Lung (tissue), 12 donors: ENCODE results near the gene FAM98A. TPM values are rescaled to one million over a fixed set of nuclear protein-coding genes. Genes with fewer than 3 reads are reported as not detected.

Experiments used
- ATAC-seq: fragments of 200-7000 bp; cut with Tn5 transposase; one replicate; pipeline ENCODE4 v1.9.1; 2020; ENCODE audit warnings: moderate number of reproducible peaks; ENCODE audit not compliant: insufficient read depth, low FRiP score
- DNase-seq, 3 donors: peaks; one replicate each; pipeline ENCODE4 v3.0.0-alpha.2; 2013 to 2017
- H3K27ac ChIP-seq, 2 donors: one replicate each; pipeline ENCODE4 v1.5.1; 2013; ENCODE audit warnings: mild to moderate bottlenecking in 2 of 2, moderate library complexity in 2 of 2, control low read depth in 1 of 2, inconsistent platforms in 1 of 2, low read depth in 1 of 2, low read length in 1 of 2
- H3K27me3 ChIP-seq, 3 donors: one replicate each; pipeline ENCODE4 v1.5.1; 2013; ENCODE audit warnings: low read length in 2 of 3; ENCODE audit not compliant: control insufficient read depth in 3 of 3, insufficient read depth in 3 of 3
- H3K36me3 ChIP-seq, 4 donors: one replicate each; pipeline ENCODE4 v1.5.1; 2013; ENCODE audit warnings: low read length in 4 of 4, mild to moderate bottlenecking in 1 of 4, moderate library complexity in 1 of 4; ENCODE audit not compliant: control insufficient read depth in 4 of 4, insufficient read depth in 4 of 4
- H3K4me1 ChIP-seq, 5 donors: one replicate each; pipeline ENCODE4 v1.5.1; 2013; ENCODE audit warnings: low read length in 5 of 5, mild to moderate bottlenecking in 2 of 5, moderate library complexity in 1 of 5; ENCODE audit not compliant: control insufficient read depth in 5 of 5, insufficient read depth in 5 of 5
- H3K4me3 ChIP-seq: one replicate; pipeline ENCODE4 v1.5.1; 2013; ENCODE audit warnings: mild to moderate bottlenecking, control low read depth, moderate library complexity
- H3K9ac ChIP-seq, 2 donors: one replicate each; pipeline ENCODE4 v1.5.1; 2013; ENCODE audit warnings: low read length in 2 of 2, control low read depth in 1 of 2; ENCODE audit not compliant: insufficient read depth in 1 of 2
- H3K9me3 ChIP-seq, 4 donors: one replicate each; pipeline ENCODE4 v1.5.1; 2013; ENCODE audit warnings: low read length in 3 of 4, mild to moderate bottlenecking in 1 of 4, moderate library complexity in 1 of 4; ENCODE audit not compliant: control insufficient read depth in 4 of 4, insufficient read depth in 3 of 4
- WGBS, 2 donors: extraction: QIAGEN DNeasy Blood & Tissue Kit; methylation state at CpG; one replicate each; pipeline ENCODE4 v1.1.7; 2013; 5-methylcytosine and 5-hydroxymethylcytosine counted together
- polyA plus RNA-seq, 2 donors: library from polyadenylated mRNA; stranded (reverse); fragments of 200-250 nt; gene quantifications; one replicate each; pipeline ENCODE4 v1.2.1, GENCODE V29; 2013
- total RNA-seq, 2 donors: library from RNA; depleted of rRNA in 1 of 2; stranded (reverse); fragments of >200 nt in 1 of 2; gene quantifications; one replicate each; pipeline ENCODE4 v1.2.1, GENCODE V29; 2014 to 2021
- TF ChIP-seq, protein P1 (sequence below): IDR thresholded peaks from 2 replicates; pipeline ENCODE4 v1.5.1; 2012; ENCODE audit warnings: mild to moderate bottlenecking; ENCODE audit errors: control extremely low read depth, extremely low read depth
- donor health status: control.
- donor health status: control.
- donor health status: Bipolar disorder and iron deficiency.
- donor health status: healthy.
- donor health status: DM: yes; HTN: yes; CAD: no.

FAM98A gene
- total and polyA plus RNA-seq, 4 donors: 14.9 to 33.9 (median 28.0) TPM

DNA sequence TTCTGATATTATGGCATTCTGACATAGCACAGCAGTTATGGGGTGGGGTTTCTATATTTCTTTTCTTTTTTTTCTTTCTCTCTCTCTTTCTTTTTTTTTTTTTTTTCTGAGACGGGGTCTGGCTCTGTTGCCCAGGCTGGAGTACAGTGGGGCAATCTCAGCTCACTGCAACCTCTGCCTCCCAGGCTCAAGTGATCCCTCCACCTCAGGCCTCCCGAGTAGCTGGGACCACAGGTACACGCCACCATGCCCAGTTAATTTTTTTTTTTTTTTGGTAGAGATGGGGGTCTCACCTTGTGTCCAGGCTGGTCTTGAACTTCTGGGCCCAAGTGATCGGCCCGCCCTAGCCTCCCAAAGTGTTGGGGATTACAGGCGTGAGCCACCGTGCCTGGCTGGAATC, 7.5 kb upstream of the FAM98A start:
- H3K4me1 ChIP-seq: peaks cover 0 to 5% (median 0%) of the 10 kb centered on the region in 5 donors
- peaks cover 0 to under 1% (median 0%) of the 10 kb centered on the region in 4 donors for H3K9me3 ChIP-seq
- no peak overlapping the region for H3K27ac ChIP-seq
- no peaks in the 10 kb centered on the region for H3K36me3 ChIP-seq
- no peak overlapping the region for H3K4me3 ChIP-seq
- no peak overlapping the region for H3K9ac ChIP-seq
- WGBS, 2 donors: 90 to 95% methylated on average over 6 to 7 of the region's 7 CpGs
- ATAC-seq (no peak), DNase-seq (no peak)
- TF ChIP-seq, protein P1, sequence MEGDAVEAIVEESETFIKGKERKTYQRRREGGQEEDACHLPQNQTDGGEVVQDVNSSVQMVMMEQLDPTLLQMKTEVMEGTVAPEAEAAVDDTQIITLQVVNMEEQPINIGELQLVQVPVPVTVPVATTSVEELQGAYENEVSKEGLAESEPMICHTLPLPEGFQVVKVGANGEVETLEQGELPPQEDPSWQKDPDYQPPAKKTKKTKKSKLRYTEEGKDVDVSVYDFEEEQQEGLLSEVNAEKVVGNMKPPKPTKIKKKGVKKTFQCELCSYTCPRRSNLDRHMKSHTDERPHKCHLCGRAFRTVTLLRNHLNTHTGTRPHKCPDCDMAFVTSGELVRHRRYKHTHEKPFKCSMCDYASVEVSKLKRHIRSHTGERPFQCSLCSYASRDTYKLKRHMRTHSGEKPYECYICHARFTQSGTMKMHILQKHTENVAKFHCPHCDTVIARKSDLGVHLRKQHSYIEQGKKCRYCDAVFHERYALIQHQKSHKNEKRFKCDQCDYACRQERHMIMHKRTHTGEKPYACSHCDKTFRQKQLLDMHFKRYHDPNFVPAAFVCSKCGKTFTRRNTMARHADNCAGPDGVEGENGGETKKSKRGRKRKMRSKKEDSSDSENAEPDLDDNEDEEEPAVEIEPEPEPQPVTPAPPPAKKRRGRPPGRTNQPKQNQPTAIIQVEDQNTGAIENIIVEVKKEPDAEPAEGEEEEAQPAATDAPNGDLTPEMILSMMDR: no peak
- H3K27me3 ChIP-seq: no peaks in the 10 kb centered on the region

DNA sequence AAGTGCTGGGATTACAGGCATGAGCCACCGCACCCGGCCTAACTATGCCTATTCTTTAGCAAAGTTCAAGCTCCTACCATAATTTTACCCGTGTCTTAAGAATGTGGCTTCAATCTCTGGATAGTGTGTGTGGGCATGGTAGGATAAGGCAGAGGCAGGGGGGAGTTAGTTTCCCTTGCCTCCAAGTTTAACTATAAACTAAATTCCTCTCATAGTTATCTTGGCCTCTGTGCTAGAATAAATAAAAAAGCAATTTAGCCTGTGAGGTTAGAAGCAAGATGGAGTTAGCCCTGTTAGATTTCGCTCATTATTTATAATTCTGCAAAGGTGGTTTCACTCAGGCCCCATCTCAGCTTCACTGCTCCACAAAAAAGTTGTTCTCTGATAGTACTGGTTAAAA, 7.0 kb upstream of the FAM98A start:
- WGBS, 2 donors: 90 to 99% methylated on average over 4 of the region's 4 CpGs

DNA sequence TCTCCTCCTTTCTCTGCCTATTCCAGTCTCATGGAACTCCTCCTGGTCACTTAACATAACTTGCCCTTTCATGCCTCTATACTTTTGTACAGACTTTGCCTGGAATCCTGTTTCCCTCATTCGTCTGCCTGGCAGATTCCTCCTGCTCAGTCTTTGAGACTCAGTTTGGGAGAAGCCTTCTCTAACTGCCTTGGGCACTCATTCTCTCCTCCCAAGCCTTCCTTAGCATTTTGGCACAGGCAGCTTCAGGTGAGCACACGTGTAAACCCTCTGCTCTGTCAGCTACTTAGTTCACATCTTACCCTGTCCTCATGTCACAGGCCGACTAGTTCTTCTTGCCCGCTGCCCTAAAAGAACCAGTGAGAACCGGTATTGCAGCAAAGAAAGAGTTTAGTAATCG, 6.0 kb upstream of the FAM98A start:
- no peaks in the 10 kb centered on the region for H3K9me3 ChIP-seq
- H3K4me3 ChIP-seq: no peak overlapping the region
- H3K27ac ChIP-seq: no peak overlapping the region
- H3K4me1 ChIP-seq: peaks cover 0 to 5% (median 0%) of the 10 kb centered on the region in 5 donors
- no peaks in the 10 kb centered on the region for H3K36me3 ChIP-seq
- 76% methylated on average over 6 of the region's 6 CpGs for WGBS, 2 donors
- no peak overlapping the region for H3K9ac ChIP-seq
- H3K27me3 ChIP-seq: no peaks in the 10 kb centered on the region
- TF ChIP-seq, protein P1: no peak
- ATAC-seq: no peak
- DNase-seq: no peak

More for the DNA sequence above, 7.0 kb upstream of the FAM98A start:
- H3K36me3 ChIP-seq: no peaks in the 10 kb centered on the region
- H3K9ac ChIP-seq: no peak overlapping the region
- H3K27me3 ChIP-seq: no peaks in the 10 kb centered on the region
- TF ChIP-seq, protein P1: no peak
- peaks cover 0 to 5% (median 0%) of the 10 kb centered on the region in 5 donors for H3K4me1 ChIP-seq
- H3K27ac ChIP-seq: no peak overlapping the region
- ATAC-seq (no peak), DNase-seq (no peak)
- no peaks in the 10 kb centered on the region for H3K9me3 ChIP-seq
- no peak overlapping the region for H3K4me3 ChIP-seq

DNA sequence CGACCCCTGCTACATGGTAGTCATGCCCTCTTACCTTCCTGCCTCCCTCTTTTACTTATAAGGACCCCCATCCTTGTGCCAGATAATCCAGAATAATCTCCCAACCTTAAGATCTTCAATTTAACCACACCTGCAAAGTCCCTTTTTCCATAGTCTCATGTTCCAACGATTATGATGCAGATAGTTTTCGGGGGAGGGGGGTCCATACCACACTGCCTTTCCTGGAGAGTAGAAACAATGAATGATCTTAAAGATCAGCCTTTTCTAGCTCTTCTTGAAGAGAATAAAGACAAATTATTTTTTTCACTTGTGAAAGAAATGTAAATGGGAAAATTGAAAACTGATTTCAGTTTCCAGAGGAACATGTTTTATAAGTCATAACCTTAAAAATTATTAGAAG, 4.3 kb upstream of the FAM98A start:
- no peaks in the 10 kb centered on the region for H3K27me3 ChIP-seq
- H3K36me3 ChIP-seq: peaks cover 0 to 3% (median 0%) of the 10 kb centered on the region in 4 donors
- no peak for ATAC-seq
- DNase-seq: no peak
- no peak overlapping the region for H3K9ac ChIP-seq
- 84 to 86% methylated on average over 3 of the region's 3 CpGs for WGBS, 2 donors
- TF ChIP-seq, protein P1: no peak
- H3K27ac ChIP-seq: no peak overlapping the region
- H3K4me1 ChIP-seq: peaks cover 0 to 6% (median under 1%) of the 10 kb centered on the region in 5 donors
- no peak overlapping the region for H3K4me3 ChIP-seq
- no peaks in the 10 kb centered on the region for H3K9me3 ChIP-seq
